GM12878 (cell line): ENCODE measurements around the gene RACK1. TPM values are rescaled to one million over a fixed set of nuclear protein-coding genes. Genes with fewer than 3 reads are reported as not detected.

Experiments
- ATAC-seq: fragments of 200-7000 bp; cut with Tn5 transposase; 3 replicates; pipeline ENCODE4 v1.9.1; 2020; ENCODE audit warnings: mild to moderate bottlenecking, moderate library complexity
- BruUV-seq: library from RNA; stranded (reverse); fragments of 400-500 nt; replicated peaks from 2 replicates; lab custom pipeline; 2021; lab: Mats Ljungman, UMichigan
- CTCF ChIA-PET: fragments of 300-600 bp; sonication (Branson Sonifier 250); formaldehyde crosslinking; extraction: SDS; loops from one replicate; lab custom pipeline; 2021; ENCODE audit warnings: inconsistent platforms; lab: Yijun Ruan, JAX
- POLR2A ChIA-PET: fragments of 350-600 bp; formaldehyde crosslinking; extraction: SDS; loops from one replicate; lab custom pipeline; 2021; ENCODE audit warnings: inconsistent platforms; lab: Charles Lee
- RAD21 ChIA-PET: fragments of 300-600 bp; sonication (Branson Sonifier 250); formaldehyde crosslinking; loops from one replicate; lab custom pipeline; 2023; ENCODE audit warnings: antibody characterized with exemption; ENCODE audit not compliant: unreplicated experiment; lab: Charles Lee
- SMC1A ChIA-PET: fragments of 300-600 bp; sonication (Branson Sonifier 250); formaldehyde crosslinking; loops from one replicate; lab custom pipeline; 2023; ENCODE audit not compliant: unreplicated experiment, uncharacterized antibody; lab: Charles Lee
- DNase-seq: peaks from one replicate; pipeline ENCODE4 v3.0.0-alpha.2; 2011; ENCODE audit warnings: low read depth, low spot score
- FAIRE-seq: peaks from 3 replicates; lab custom pipeline; 2011; peaks lifted over from hg19 to GRCh38; lab: Jason Lieb, UNC
- H2AFZ ChIP-seq: 2 replicates; pipeline ENCODE4 v1.6.0; 2011; ENCODE audit warnings: low read depth, low read length, control low read depth; ENCODE audit not compliant: control insufficient read depth
- H3K27ac ChIP-seq: 2 replicates; pipeline ENCODE4 v1.5.1; 2011; ENCODE audit warnings: control low read depth; ENCODE audit not compliant: control insufficient read depth, insufficient read depth
- H3K27me3 ChIP-seq, 2 experiments: replicated peaks in 1 of 2; 2 replicates each; pipeline versions ENCODE4 v1.6.0 to v1.6.1; 2011; ENCODE audit warnings: low read length in 1 of 2; ENCODE audit not compliant: control insufficient read depth in 2 of 2, insufficient read depth in 2 of 2
- H3K36me3 ChIP-seq, 2 experiments: 2 replicates each; pipeline ENCODE4 v1.5.1; 2011; ENCODE audit warnings: low read length in 1 of 2; ENCODE audit not compliant: control insufficient read depth in 2 of 2, insufficient read depth in 2 of 2
- H3K4me1 ChIP-seq: 2 replicates; pipeline ENCODE4 v1.6.1; 2011; ENCODE audit warnings: mild to moderate bottlenecking, low read length, moderate library complexity, mixed read lengths; ENCODE audit not compliant: control insufficient read depth, insufficient read depth
- H3K4me2 ChIP-seq: 2 replicates; pipeline ENCODE4 v1.6.0; 2011; ENCODE audit warnings: control low read depth; ENCODE audit not compliant: control insufficient read depth, insufficient read depth
- H3K4me3 ChIP-seq: fragments of 200-600 bp; sonication (generic); 2 replicates; pipeline ENCODE4 v1.5.1; 2016
- H3K79me2 ChIP-seq: 2 replicates; pipeline ENCODE4 v1.6.0; 2011; ENCODE audit warnings: low read length; ENCODE audit not compliant: control insufficient read depth, insufficient read depth
- H3K9ac ChIP-seq: 2 replicates; pipeline ENCODE4 v1.8.0; 2011; ENCODE audit warnings: low read length, control low read depth, mixed read lengths; ENCODE audit not compliant: control insufficient read depth, insufficient read depth
- H3K9me3 ChIP-seq: replicated peaks from 3 replicates; pipeline ENCODE4 v1.5.1; 2011; ENCODE audit warnings: mild to moderate bottlenecking, low read length; ENCODE audit not compliant: control insufficient read depth, insufficient read depth
- H4K20me1 ChIP-seq: 2 replicates; pipeline ENCODE4 v1.6.0; 2011; ENCODE audit not compliant: control insufficient read depth, insufficient read depth
- BRCA1 ChIP-seq: IDR thresholded peaks from 2 replicates; pipeline ENCODE4 v1.6.1; 2011; ENCODE audit warnings: low read depth, low read length, improper control_type of control experiment
- CHD4 ChIP-seq: fragments of 200-600 bp; sonication (generic); IDR thresholded peaks from 2 replicates; pipeline ENCODE4 v1.6.1; 2016; ENCODE audit warnings: mild to moderate bottlenecking
- CREB1 ChIP-seq: IDR thresholded peaks from 2 replicates; pipeline ENCODE4 v1.6.1; 2012; ENCODE audit warnings: low read depth, mild to moderate bottlenecking, inconsistent platforms
- ETV6 ChIP-seq, 2 experiments: fragments of 450-650 bp in 1 of 2; IDR thresholded peaks in 1 of 2; conservative IDR thresholded peaks in 1 of 2; 2 replicates each; pipeline ENCODE4 v1.6.1; 2014; ENCODE audit warnings: antibody characterized with exemption in 1 of 2, borderline replicate concordance in 1 of 2, low read depth in 1 of 2, mild to moderate bottlenecking in 1 of 2, moderate library complexity in 1 of 2
- FOXK2 ChIP-seq: fragments of 450-650 bp; IDR thresholded peaks from 2 replicates; pipeline ENCODE4 v1.6.1; 2017; ENCODE audit warnings: mild to moderate bottlenecking, moderate library complexity
- GABPA ChIP-seq: IDR thresholded peaks from 2 replicates; pipeline ENCODE4 v1.6.1; 2014; ENCODE audit warnings: antibody characterized with exemption, low read depth, mild to moderate bottlenecking, inconsistent platforms
- HSF1 ChIP-seq: fragments of 150-350 bp; IDR thresholded peaks from 2 replicates; pipeline ENCODE4 v1.6.1; 2014; ENCODE audit warnings: mild to moderate bottlenecking, low read depth, low read length
- IKZF2 ChIP-seq, 2 experiments: fragments of 450-650 bp; IDR thresholded peaks; 2 replicates each; pipeline ENCODE4 v1.6.1; 2017; ENCODE audit warnings: mild to moderate bottlenecking in 2 of 2, moderate library complexity in 2 of 2
- NFIC ChIP-seq: IDR thresholded peaks from 2 replicates; pipeline ENCODE4 v1.6.1; 2012; ENCODE audit warnings: low read depth, mild to moderate bottlenecking, inconsistent platforms, low read length, moderate library complexity
- NFXL1 ChIP-seq: fragments of 450-650 bp; IDR thresholded peaks from 2 replicates; pipeline ENCODE4 v1.6.1; 2017; ENCODE audit warnings: antibody characterized with exemption, mild to moderate bottlenecking, borderline replicate concordance
- RELA ChIP-seq: fragments of 450-650 bp; IDR thresholded peaks from 2 replicates; pipeline ENCODE4 v1.8.0; 2014; ENCODE audit warnings: borderline replicate concordance; ENCODE audit not compliant: partially characterized antibody
- SMARCA5 ChIP-seq: fragments of 450-650 bp; IDR thresholded peaks from 2 replicates; pipeline ENCODE4 v1.6.1; 2017; ENCODE audit warnings: mild to moderate bottlenecking
- SREBF1 ChIP-seq: IDR thresholded peaks from 2 replicates; pipeline ENCODE4 v1.6.1; 2012; ENCODE audit warnings: mild to moderate bottlenecking, low read length
- STAT1 ChIP-seq: fragments of 450-650 bp; conservative IDR thresholded peaks from 2 replicates; pipeline ENCODE4 v1.6.1; 2014; ENCODE audit warnings: antibody characterized with exemption, mild to moderate bottlenecking
- TCF12 ChIP-seq: IDR thresholded peaks from 2 replicates; pipeline ENCODE4 v1.6.1; 2011; ENCODE audit warnings: low read depth, mild to moderate bottlenecking, low read length
- ZNF384 ChIP-seq: IDR thresholded peaks from 2 replicates; pipeline ENCODE4 v1.6.1; 2012; ENCODE audit warnings: low read depth, mild to moderate bottlenecking, low read length, improper control_type of control experiment, borderline replicate concordance
- ZNF592 ChIP-seq: fragments of 450-650 bp; IDR thresholded peaks from 2 replicates; pipeline ENCODE4 v1.6.1; 2017; ENCODE audit warnings: mild to moderate bottlenecking, moderate library complexity
- WGBS: methylation state at CpG from one replicate; pipeline ENCODE4 v1.1.6; 2016; ENCODE audit warnings: low lambda C conversion rate; ENCODE audit not compliant: insufficient replicate concordance, insufficient coverage; ENCODE audit errors: missing lambda C conversion rate; 5-methylcytosine and 5-hydroxymethylcytosine counted together
- in situ Hi-C: fragments of 300-500 bp; cut with MboI; formaldehyde crosslinking; loops from 9 replicates; pipeline ENCODE4 v1.14.3; 2018; ENCODE audit warnings: mixed read lengths
- intact Hi-C: fragments of 100-400 bp; cut with micrococcal nuclease; formaldehyde crosslinking; loops from one replicate; pipeline ENCODE4 v1.14.2; 2022; ENCODE audit not compliant: unreplicated experiment
- polyA plus RNA-seq, 11 experiments: library from polyadenylated mRNA; depleted of rRNA in 4 of 11; unstranded in 6 of 11; stranded (reverse) in 5 of 11; fragments of >200 nt; fragmentation: Nextera tagmentation in 4 of 11; fragmentation: Illumina TruSeq in 1 of 11; extraction: Ambion mirVana in 4 of 11; extraction: Trizol in 1 of 11; gene quantifications; 1 replicate in 1 of 11; 2 replicates in 10 of 11; pipeline versions ENCODE4 v1.2.1 to v1.2.3, GENCODE V29; 2011 to 2016; ENCODE audit warnings: inconsistent platforms in 2 of 11, missing spikeins in 2 of 11, low read depth in 1 of 11
- total RNA-seq, 4 experiments: library from RNA; depleted of rRNA in 3 of 4; stranded (reverse); fragments of >200 nt in 3 of 4; fragmentation: Illumina TruSeq in 1 of 4; extraction: Trizol in 1 of 4; gene quantifications; 2 replicates each; pipeline versions ENCODE4 v1.2.1 to v1.2.3, GENCODE V29; 2013 to 2021

RACK1 gene
- total and polyA plus RNA-seq, 10 of the 15 experiments (the other 5 are each of a cell fraction or from before 2014, with no cell fraction given): 1,365 to 6,584 (median 4,167) TPM

GRCh38 chr5:181212080-181212479 lies 31.6 kb downstream of the RACK1 start:
- H2AFZ ChIP-seq: no peak overlapping the region; the same call in 1 of the 2 replicates
- ChIA-PET CTCF (interaction anchor here (1.7 kb wide), 1 partner anchor 27 kb away, joined by 5 read pairs; no protein-coding TSS in a partner anchor), SMC1A (no interaction called here)
- no peak for TF ChIP-seq SREBF1
- no peak for TF ChIP-seq ZNF592
- no peak for TF ChIP-seq FOXK2
- TF ChIP-seq RELA: no peak
- no peak for TF ChIP-seq GABPA
- no peak for TF ChIP-seq CREB1
- TF ChIP-seq IKZF2 (IDR thresholded peaks at IDR 0.05): no peak
- no peak for TF ChIP-seq ETV6 (conservative IDR thresholded peaks at IDR 0.05 in 1 of 2, IDR thresholded peaks at IDR 0.05 in 1 of 2; ENCODE audit: borderline replicate concordance in 1 of 2, low read depth in 1 of 2)
- TF ChIP-seq HSF1: no peak
- TF ChIP-seq CHD4: no peak
- TF ChIP-seq STAT1: no peak
- no peak for TF ChIP-seq NFIC
- no peak for TF ChIP-seq TCF12
- no peak for TF ChIP-seq ZNF384
- TF ChIP-seq BRCA1: no peak
- TF ChIP-seq SMARCA5: no peak
- TF ChIP-seq NFXL1: no peak
- TF ChIP-seq, all 136 proteins: peak for 0
- Histone ChIP-seq H3K4me1 (no peaks in the 10 kb centered on the region), H4K20me1 (no peaks in the 10 kb centered on the region), H3K27me3 (no peaks in the 10 kb centered on the region), H3K79me2 (no peaks in the 10 kb centered on the region), H3K9ac (no peak overlapping the region), H3K4me3 (no peak overlapping the region), H3K9me3 (no peaks in the 10 kb centered on the region), H3K36me3 (no peaks in the 10 kb centered on the region), H3K27ac (no peak overlapping the region), H3K4me2 (no peak overlapping the region)
- ChIA-PET RAD21 (no interaction called here), POLR2A (interaction anchor here (0.6 to 1.2 kb wide), 2 partner anchors 13 to 40 kb away, joined by 4 to 5 read pairs; no protein-coding TSS in a partner anchor)
- no TSS peak for BruUV-seq
- 73% methylated on average over 6 of the region's 6 CpGs for WGBS
- intact Hi-C loops (no loop called here), in situ Hi-C loops (no loop called here)
- no peak for ATAC-seq
- no peak for DNase-seq
- FAIRE-seq: no peak
